Effector memory CD8-positive, alpha-beta T cell (primary cell): ENCODE data around the gene EIF4E.

ENCODE experiments used
- ATAC-seq: fragments of 150-1000 bp; cut with Tn5 transposase; replicated peaks from 2 replicates; pipeline ENCODE4 v1.10.0; 2021; ENCODE audit warnings: mild to moderate bottlenecking, moderate library complexity
- DNase-seq, 3 experiments: peaks; one replicate each; pipeline ENCODE4 v3.0.0; 2021
- H3K27ac Mint-ChIP-seq, 2 donors: one replicate each; pipeline ENCODE4 v1.8.0; 2022; ENCODE audit warnings: mild to moderate bottlenecking in 2 of 2, mixed read lengths in 2 of 2, moderate library complexity in 2 of 2
- H3K27me3 Mint-ChIP-seq, 2 donors: one replicate each; pipeline ENCODE4 v1.8.0; 2022; ENCODE audit warnings: mixed read lengths in 2 of 2
- H3K36me3 Mint-ChIP-seq: one replicate; pipeline ENCODE4 v1.8.0; 2022; ENCODE audit warnings: mild to moderate bottlenecking, moderate library complexity, mixed read lengths; ENCODE audit not compliant: insufficient read depth
- H3K4me1 Mint-ChIP-seq, 2 donors: one replicate each; pipeline ENCODE4 v1.8.0; 2022; ENCODE audit warnings: low read depth in 2 of 2, mixed read lengths in 2 of 2
- H3K4me3 Mint-ChIP-seq, 2 donors: one replicate each; pipeline ENCODE4 v1.8.0; 2022; ENCODE audit warnings: mild to moderate bottlenecking in 2 of 2, mixed read lengths in 2 of 2, moderate library complexity in 2 of 2
- H3K9me3 Mint-ChIP-seq, 2 donors: one replicate each; pipeline ENCODE4 v1.8.0; 2022; ENCODE audit warnings: mixed read lengths in 2 of 2
- total RNA-seq, 9 experiments: gene quantifications; one replicate each; lab custom pipeline; 2026; lab: John Stamatoyannopoulos, UW

Gene EIF4E, protein sequence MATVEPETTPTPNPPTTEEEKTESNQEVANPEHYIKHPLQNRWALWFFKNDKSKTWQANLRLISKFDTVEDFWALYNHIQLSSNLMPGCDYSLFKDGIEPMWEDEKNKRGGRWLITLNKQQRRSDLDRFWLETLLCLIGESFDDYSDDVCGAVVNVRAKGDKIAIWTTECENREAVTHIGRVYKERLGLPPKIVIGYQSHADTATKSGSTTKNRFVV
- 21.6 to 104 (median 39.4) reads per million in 9 experiments for total RNA-seq

DNA sequence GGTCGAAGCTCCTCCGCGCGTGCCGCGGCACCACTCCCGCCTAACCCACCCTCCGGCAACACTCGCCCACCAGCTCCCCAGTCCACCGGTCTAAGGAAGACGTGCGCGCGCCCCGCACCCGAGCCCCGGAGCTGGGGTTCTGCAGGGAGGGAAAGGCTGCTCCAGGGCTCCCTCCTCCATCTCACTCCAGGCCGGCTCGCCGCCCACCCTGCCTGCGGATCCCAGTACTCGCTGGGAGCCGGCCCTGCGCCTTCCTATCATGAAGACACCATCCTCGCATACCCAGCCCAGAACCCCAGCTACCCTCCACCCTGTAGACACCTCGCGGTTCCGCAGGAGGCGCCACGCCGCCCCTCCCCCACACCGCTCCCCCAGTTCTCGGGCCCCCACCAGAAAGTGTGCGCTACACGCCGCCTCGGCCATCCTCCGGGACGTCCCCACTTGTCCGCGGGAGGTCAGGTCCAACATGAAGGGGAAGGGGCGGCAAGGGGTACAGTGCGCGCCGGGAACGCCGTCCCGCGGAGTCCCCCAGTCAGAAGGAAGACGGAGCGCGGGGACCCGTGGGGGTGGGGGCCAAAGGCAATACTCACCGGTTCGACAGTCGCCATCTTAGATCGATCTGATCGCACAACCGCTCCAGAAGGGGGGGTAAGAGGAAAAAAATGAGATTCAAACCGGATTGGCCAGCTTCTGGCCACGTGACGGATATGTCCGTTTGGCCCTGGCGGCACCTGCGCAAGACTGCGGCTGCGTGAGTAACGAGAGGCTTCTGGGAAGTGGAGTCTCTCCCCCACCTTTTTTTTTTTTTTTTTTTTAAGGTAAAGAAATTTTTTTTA lies at the start of gene EIF4E:
TSS of gene EIF4E (minus strand) at position 629 of the 836 bp plus-strand sequence. CDS start at position 608, 21 bp downstream.
- DNase-seq = peak; percentile 94 to 96 (median 95)
- H3K4me1 Mint-ChIP-seq = peaks cover 17 to 28% of the 10 kb centered on the region in 2 donors
- H3K36me3 Mint-ChIP-seq = peaks cover 40% of the 10 kb centered on the region
- no peaks in the 10 kb centered on the region for H3K27me3 Mint-ChIP-seq
- no peaks in the 10 kb centered on the region for H3K9me3 Mint-ChIP-seq
- peak; percentile 81 for ATAC-seq
- H3K4me3 Mint-ChIP-seq = peak within 1 kb of the TSS; percentile 97 to 98
- peak within 1 kb of the TSS; percentile 90 to 98 for H3K27ac Mint-ChIP-seq

DNA sequence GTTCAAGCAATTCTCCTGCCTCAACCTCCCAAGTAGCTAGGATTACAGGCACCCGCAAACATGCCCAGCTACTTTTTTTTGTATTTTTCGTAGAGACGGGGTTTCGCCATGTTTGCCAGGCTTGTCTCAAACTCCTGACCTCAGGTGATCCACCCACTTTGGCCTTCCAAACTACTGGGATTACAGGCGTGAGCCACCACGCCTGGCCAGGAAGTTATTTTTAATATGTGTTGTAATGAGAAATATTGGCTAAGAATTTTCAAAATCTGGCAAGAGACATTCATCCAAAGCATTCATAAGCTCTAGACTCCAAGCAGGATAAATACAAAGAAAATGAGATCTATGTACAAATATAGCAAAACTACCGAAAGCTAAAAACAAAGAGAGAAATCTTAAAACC lies 48.6 kb upstream of the EIF4E start:
- Mint-ChIP-seq H3K4me3 (no peak overlapping the region), H3K27ac (no peak overlapping the region), H3K36me3 (peaks cover 3% of the 10 kb centered on the region), H3K9me3 (no peaks in the 10 kb centered on the region), H3K27me3 (peaks cover 23 to 27% of the 10 kb centered on the region in 2 donors), H3K4me1 (no peaks in the 10 kb centered on the region)
- DNase-seq (no peak), ATAC-seq (no peak)

DNA sequence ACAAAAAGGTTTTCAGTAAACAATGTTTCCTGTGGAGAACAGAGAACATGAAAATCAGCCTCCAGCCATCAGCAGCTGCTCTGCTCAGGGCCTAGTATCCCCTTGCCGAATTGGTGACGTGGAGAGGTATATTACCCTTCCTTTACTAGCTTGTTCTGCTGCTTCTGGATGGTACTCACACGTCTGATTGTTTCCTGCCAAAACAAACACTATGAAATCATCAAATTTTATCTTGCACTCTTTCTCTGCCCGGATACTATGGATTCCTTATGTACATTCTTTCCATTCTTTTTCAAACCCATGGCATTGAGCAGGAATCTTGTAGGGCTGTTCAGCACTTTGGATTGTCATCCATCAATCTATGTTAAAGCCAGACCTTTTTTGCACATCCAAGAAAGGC lies 47.8 kb upstream of the EIF4E start:
- H3K4me1 Mint-ChIP-seq = no peaks in the 10 kb centered on the region
- no peak overlapping the region for H3K27ac Mint-ChIP-seq
- no peak for ATAC-seq
- H3K9me3 Mint-ChIP-seq = no peaks in the 10 kb centered on the region
- H3K4me3 Mint-ChIP-seq = no peak overlapping the region
- peaks cover 23 to 25% of the 10 kb centered on the region in 2 donors for H3K27me3 Mint-ChIP-seq
- peaks cover 3% of the 10 kb centered on the region for H3K36me3 Mint-ChIP-seq
- DNase-seq = no peak

DNA sequence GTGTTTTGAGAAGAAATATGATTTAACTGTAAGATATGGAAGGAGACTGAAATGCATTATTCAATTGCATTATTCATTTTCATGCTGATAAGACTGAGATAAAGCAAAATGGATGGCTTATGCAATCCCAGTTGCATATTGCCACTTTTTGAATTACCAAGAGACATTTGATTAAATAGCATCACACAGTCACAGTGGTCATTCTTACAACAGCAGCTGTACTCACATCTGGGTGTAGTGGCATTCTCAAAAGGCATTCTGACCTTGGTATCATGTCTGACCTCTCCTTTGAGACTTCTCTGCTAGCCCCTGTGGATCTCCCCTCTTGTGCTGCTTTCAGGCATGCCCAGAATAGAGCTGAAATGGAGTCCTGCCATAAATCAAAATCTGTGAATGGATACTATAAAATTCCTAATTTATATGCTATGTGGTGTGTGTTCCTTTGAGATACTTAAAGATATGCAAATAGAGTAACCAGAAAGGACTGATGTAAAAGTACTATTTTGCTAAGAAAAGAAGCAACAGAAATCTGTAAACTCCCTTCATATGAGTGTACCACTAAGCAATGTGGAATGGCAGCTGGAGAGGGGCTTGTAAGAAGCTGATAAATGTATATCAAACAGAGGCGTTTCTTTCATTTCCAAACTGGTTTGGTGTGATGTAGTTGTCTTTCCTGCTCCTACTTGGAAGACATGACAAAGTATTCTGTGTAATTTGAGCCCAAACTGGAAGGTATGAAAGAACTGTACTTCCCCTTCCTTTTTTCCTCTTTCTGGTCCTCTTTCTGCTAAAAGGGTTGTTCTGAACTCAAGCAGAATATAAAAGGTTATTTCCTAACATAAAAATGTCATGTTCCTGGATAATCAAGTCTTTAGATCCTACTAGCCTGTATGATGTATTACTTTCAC lies 41.2 kb upstream of the EIF4E start:
- Mint-ChIP-seq H3K27me3 (peaks cover 9 to 23% of the 10 kb centered on the region in 2 donors), H3K4me3 (no peak overlapping the region), H3K36me3 (peaks cover 4% of the 10 kb centered on the region), H3K4me1 (no peaks in the 10 kb centered on the region), H3K27ac (no peak overlapping the region), H3K9me3 (no peaks in the 10 kb centered on the region)
- ATAC-seq = no peak
- no peak for DNase-seq

DNA sequence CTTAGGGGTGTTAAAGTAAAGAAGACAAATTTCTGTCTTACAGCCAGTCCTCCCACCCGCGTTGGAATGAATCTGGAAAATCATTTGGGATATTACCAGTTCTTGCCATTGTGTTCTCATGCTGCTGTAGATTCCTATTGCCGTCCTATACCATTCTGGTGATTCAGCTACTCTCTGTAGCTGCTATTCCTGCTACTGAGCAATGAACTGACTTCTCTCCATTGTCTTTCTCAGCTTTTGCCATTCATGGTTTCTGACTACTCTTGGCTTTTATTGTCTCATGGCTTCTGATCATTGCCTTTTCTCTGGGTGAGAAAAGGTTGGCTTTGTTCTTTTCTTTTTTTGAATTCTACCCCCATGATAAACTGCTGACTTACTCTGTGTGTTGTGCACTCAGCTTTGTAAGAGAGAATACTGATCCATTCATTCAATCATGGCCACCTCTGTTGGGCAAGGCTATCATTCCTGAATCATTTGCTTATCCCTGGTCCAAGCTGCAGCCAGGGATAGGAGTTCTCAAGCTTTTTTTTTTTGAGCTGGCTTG lies 38.9 kb upstream of the EIF4E start:
- no peaks in the 10 kb centered on the region for H3K4me1 Mint-ChIP-seq
- H3K36me3 Mint-ChIP-seq = peaks cover 3% of the 10 kb centered on the region
- peaks cover 9 to 26% of the 10 kb centered on the region in 2 donors for H3K27me3 Mint-ChIP-seq
- H3K27ac Mint-ChIP-seq = no peak overlapping the region
- ATAC-seq = no peak
- no peak for DNase-seq
- H3K9me3 Mint-ChIP-seq = no peaks in the 10 kb centered on the region
- H3K4me3 Mint-ChIP-seq = no peak overlapping the region

DNA sequence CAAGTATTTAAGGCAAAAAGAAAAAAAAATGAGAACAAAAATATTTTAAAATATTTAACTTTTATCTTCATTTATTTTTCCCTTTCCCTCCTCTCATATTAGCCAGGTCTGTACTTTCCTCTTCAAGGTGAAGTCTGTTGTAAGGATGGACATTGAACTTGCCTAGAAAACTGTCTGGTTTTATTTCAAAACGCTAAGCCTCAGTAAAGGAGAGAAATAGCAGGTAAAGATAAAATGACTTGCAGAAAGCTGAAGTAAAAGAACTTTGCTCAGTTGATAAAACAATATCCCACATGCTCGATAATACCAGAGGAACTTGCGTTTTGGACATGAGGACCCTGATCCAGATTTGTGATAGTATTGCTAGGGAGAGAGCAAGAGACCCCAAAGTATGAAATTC lies 38.0 kb upstream of the EIF4E start:
- Mint-ChIP-seq H3K4me1 (no peaks in the 10 kb centered on the region), H3K36me3 (peaks cover 3% of the 10 kb centered on the region), H3K4me3 (no peak overlapping the region), H3K9me3 (no peaks in the 10 kb centered on the region), H3K27ac (no peak overlapping the region), H3K27me3 (peaks cover 9 to 26% of the 10 kb centered on the region in 2 donors)
- ATAC-seq = no peak
- DNase-seq = no peak

DNA sequence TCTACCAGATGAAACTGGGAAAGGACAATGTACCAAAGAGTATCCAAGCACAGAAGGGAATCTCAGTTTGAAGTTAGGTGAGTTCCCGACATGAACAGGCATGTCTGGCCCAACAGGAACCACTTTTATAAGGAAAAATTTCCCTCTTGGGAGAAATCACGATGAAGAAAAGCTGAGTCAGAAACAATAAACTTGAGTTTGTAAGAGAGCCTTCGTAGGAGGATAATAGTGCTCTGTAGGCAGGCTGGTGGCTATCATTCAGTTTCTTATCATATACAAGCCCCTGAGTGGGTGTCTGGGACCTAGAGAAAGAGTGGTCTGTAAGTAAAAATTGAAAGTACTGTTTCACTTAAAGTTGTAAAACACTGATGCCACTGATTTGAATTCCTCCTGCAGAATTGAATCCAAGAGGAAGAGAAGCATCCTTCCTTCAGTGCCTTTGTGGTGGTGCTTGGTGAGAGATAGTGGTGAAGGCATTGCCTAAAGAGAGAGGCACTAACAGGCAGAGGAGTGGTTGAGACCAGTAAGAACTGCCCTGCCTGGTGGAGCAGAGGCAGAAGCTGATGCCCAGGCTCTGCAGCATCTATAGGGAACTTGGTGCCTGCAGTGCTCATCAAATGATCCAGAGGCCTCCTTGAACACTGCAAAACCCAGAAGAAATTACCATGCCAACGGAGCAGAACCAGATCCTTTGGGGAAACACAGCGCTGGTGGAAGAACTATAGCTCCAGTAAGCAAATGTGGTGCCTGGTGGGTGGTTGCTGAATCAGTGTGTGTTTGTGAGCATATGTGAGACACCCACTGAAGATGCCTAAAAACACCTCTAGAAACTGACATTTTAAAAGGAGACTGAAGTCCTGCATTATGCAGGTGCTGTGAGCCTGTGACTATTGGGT lies 34.9 kb upstream of the EIF4E start:
- H3K4me1 Mint-ChIP-seq = no peaks in the 10 kb centered on the region
- peaks cover 3% of the 10 kb centered on the region for H3K36me3 Mint-ChIP-seq
- H3K27ac Mint-ChIP-seq = no peak overlapping the region

DNA sequence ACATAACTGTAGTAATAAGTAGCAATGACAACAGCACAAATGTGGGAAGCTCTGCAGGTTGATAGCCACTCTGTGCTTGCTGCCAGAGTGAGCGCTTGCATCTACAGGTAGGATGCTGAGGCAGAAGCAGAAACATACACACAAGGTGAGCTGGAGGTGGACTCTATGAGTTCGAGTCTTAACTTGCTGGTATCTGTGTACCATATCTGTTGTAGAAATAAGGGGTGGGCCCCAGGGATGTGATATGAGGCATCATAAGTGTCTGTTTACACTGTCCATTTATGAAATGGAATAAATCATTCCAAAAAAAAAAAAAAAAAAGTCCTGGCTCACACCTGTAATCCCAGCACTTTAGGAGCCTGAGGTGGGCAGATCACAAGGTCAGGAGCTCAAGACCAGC lies 32.8 kb upstream of the EIF4E start:
- no peak for ATAC-seq
- Mint-ChIP-seq H3K9me3 (no peaks in the 10 kb centered on the region), H3K36me3 (peaks cover 3% of the 10 kb centered on the region), H3K27ac (no peak overlapping the region), H3K4me1 (no peaks in the 10 kb centered on the region), H3K4me3 (no peak overlapping the region), H3K27me3 (peaks cover 8 to 9% of the 10 kb centered on the region in 2 donors)
- DNase-seq = no peak

More for the DNA sequence above, 34.9 kb upstream of the EIF4E start:
- Mint-ChIP-seq H3K27me3 (peaks cover 9 to 20% of the 10 kb centered on the region in 2 donors), H3K4me3 (no peak overlapping the region), H3K9me3 (no peaks in the 10 kb centered on the region)
- ATAC-seq = no peak
- no peak for DNase-seq

DNA sequence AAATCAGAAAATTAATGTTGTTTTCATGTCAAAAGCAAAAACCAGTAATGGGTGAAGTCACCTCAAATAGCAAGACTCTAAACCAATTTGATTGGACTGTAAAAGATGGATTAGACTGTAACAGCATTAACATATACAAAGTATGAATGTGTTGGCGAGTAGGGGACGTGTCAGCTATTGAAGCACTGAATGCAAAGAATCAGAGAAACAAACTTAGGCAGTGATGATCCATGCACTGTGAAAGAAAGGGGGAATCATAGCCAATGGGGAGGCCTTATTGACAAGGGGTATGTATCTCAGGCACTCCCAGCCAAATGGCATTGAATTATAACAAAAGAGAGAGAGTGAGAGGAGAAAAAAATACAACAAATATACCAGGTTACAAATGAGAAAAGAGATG lies 30.5 kb upstream of the EIF4E start:
- Mint-ChIP-seq H3K36me3 (no peaks in the 10 kb centered on the region), H3K9me3 (no peaks in the 10 kb centered on the region), H3K27ac (no peak overlapping the region), H3K4me1 (no peaks in the 10 kb centered on the region), H3K4me3 (no peak overlapping the region), H3K27me3 (peaks cover 21 to 23% of the 10 kb centered on the region in 2 donors)
- DNase-seq = no peak
- ATAC-seq = no peak

DNA sequence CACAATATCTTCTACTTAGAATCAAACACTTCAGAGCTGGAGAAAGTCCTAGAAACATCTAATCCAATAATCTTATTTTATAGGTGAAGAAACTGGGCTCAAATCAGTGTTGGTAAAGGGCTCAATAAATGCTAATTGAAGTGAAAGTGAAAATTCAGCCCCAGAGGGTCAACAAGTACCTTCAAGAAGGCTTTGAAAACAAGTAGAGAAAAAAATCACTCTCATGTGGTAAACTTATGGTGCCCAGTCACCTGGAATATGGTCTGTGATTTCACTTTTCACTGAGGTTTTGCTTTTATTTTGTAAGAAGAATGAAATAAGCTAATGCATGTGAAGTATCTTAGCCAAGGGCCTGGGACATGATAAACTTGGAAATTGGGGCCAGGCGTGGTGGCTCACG lies 29.1 kb upstream of the EIF4E start:
- Mint-ChIP-seq H3K36me3 (peaks cover under 1% of the 10 kb centered on the region), H3K9me3 (no peaks in the 10 kb centered on the region), H3K4me1 (no peaks in the 10 kb centered on the region), H3K27ac (no peak overlapping the region), H3K27me3 (peaks cover 14 to 23% of the 10 kb centered on the region in 2 donors), H3K4me3 (no peak overlapping the region)
- DNase-seq (no peak), ATAC-seq (no peak)

DNA sequence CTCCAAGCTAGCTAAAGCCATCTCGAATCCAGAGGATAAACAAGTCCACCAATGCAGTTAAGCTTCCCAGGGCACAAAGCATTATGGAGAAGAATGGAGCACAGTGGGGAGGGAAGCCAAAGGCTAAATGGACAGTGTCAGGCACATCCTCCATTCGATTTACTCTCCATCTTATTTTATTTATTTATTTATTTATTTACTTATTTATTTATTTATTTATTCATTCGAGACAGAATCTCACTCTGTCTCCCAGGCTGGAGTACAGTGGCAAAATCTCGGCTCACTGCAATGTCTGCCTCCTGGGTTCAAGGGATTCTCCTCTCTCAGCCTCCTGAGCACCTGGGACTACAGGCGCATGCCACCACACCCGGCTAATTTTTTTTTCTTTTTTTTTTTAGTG lies 26.3 kb upstream of the EIF4E start:
- H3K27me3 Mint-ChIP-seq = peaks cover 14 to 23% of the 10 kb centered on the region in 2 donors
- no peak overlapping the region for H3K27ac Mint-ChIP-seq
- ATAC-seq = no peak
- no peaks in the 10 kb centered on the region for H3K9me3 Mint-ChIP-seq
- no peak overlapping the region for H3K4me3 Mint-ChIP-seq
- H3K4me1 Mint-ChIP-seq = no peaks in the 10 kb centered on the region
- peaks cover 4% of the 10 kb centered on the region for H3K36me3 Mint-ChIP-seq
- no peak for DNase-seq

DNA sequence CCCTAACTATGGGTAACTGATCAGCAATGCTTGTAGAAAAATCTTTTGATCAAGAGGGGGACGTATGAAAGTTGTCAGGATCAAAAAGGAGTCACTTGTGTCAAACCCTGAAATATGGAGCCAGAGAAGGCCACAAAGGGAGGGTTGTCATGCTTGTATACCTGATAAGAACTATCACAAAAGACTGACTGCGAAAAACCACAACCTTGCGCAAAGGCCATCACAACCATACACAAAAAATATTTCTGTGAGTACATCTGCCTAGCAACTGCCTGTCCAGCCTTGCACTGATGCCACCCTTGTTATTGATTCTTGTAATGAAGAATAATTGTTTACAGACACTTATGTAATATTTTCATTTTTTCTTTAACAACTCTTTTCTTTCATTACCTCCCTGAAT lies 22.8 kb upstream of the EIF4E start:
- H3K4me1 Mint-ChIP-seq = no peaks in the 10 kb centered on the region
- no peak overlapping the region for H3K4me3 Mint-ChIP-seq
- peaks cover 14 to 23% of the 10 kb centered on the region in 2 donors for H3K27me3 Mint-ChIP-seq
- H3K36me3 Mint-ChIP-seq = peaks cover 4% of the 10 kb centered on the region
- H3K9me3 Mint-ChIP-seq = no peaks in the 10 kb centered on the region
- DNase-seq (no peak), ATAC-seq (no peak)
- H3K27ac Mint-ChIP-seq = no peak overlapping the region
